ENCODE measurements around the gene PRPS2. TPM values are rescaled to one million over a fixed set of nuclear protein-coding genes. Genes with fewer than 3 reads are reported as not detected.

Gene PRPS2
- total RNA-seq, 4 donors from 2014 or later, result 24.3 to 67.5 (median 32.5) TPM

DNA sequence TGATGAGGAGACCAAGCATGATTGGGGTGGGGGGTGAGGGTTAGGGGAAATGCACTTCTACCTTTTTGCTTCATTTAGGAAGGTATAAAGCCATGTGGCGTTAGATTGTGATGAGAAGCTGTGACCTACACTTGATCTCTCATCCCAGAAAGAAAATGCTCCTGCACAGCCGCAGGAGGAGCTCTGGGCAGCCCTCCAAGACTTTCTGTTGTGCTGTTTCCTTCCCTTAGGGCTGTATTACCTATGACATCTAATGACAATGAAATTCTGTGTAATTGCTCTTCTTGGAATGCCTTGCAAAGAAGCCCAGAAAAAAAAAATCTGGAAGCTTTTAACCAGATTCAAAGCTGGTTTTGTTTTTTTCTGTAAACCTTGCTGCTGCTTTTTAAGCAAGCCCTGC, 13.4 kb downstream of the PRPS2 start:
- peak overlapping the region; percentile 37 to 54 (median 52) for H3K27ac ChIP-seq
- in situ Hi-C loops (cut with MboI; ENCODE audit: low pct_ligation_motif_present in 1 of 4, low pct_unique_long_range_greater_than_20kb in 1 of 4, low sequenced_read_pairs in 3 of 4), result loop anchor here in 2 of 4 donors (25.0 kb wide), 2 partner anchors 108 to 708 kb away; partner anchors contain the start of gene TLR8 (in 1 of the 2)
- no peaks in the 10 kb centered on the region for H3K36me3 ChIP-seq
- no peak overlapping the region for H3K4me3 ChIP-seq
- intact Hi-C loops (cut with DNase I; ENCODE audit: low total_unique reads), result no loop called here
- H3K27me3 ChIP-seq, result no peaks in the 10 kb centered on the region
- no peaks in the 10 kb centered on the region for H3K9me3 ChIP-seq
- peak; percentile 34 for DNase-seq
- TF ChIP-seq, protein P1, sequence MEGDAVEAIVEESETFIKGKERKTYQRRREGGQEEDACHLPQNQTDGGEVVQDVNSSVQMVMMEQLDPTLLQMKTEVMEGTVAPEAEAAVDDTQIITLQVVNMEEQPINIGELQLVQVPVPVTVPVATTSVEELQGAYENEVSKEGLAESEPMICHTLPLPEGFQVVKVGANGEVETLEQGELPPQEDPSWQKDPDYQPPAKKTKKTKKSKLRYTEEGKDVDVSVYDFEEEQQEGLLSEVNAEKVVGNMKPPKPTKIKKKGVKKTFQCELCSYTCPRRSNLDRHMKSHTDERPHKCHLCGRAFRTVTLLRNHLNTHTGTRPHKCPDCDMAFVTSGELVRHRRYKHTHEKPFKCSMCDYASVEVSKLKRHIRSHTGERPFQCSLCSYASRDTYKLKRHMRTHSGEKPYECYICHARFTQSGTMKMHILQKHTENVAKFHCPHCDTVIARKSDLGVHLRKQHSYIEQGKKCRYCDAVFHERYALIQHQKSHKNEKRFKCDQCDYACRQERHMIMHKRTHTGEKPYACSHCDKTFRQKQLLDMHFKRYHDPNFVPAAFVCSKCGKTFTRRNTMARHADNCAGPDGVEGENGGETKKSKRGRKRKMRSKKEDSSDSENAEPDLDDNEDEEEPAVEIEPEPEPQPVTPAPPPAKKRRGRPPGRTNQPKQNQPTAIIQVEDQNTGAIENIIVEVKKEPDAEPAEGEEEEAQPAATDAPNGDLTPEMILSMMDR (IDR thresholded peaks at IDR 0.05), result no peak
- TF ChIP-seq POLR2A (IDR thresholded peaks at IDR 0.05) (no peak), POLR2AphosphoS5 (IDR thresholded peaks at IDR 0.05) (no peak), EP300 (IDR thresholded peaks at IDR 0.05; ENCODE audit: low read depth) (no peak)
- 45 to 80% methylated on average over 2 of the region's 2 CpGs for WGBS, 2 donors (ENCODE audit: low coverage in 1 of 2)
- peaks cover 0 to 12% (median 2%) of the 10 kb centered on the region in 4 donors for H3K4me1 ChIP-seq

DNA sequence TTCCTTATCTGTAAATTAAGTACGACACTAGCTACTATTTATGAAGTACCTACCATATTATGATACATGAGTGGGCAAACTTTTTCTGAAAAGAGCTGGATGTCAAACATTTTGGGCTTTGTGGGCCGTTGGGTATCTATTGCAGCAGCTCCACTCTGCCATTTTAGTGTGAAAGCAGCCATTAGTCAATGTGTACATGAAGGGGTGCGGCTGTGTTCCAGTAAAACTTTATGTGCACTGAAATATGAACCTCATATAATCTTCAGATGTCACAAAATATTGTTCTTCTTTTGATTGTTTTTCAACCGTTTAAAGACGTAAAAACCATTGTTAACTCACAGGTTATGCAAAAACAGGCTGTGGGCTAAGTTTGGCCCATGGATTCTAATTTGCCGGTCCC, 14.1 kb downstream of the PRPS2 start:
- Histone ChIP-seq H3K27ac (peak overlapping the region; percentile 37 to 54 (median 52)), H3K4me3 (no peak overlapping the region), H3K4me1 (peaks cover 0 to 12% (median 2%) of the 10 kb centered on the region in 4 donors), H3K36me3 (no peaks in the 10 kb centered on the region), H3K27me3 (no peaks in the 10 kb centered on the region), H3K9me3 (no peaks in the 10 kb centered on the region)
- WGBS, 2 donors (ENCODE audit: low coverage in 1 of 2), result 60% methylated on average over 6 of the region's 6 CpGs; no CpG with 5 or more reads in 1 of the 2 donors
- intact Hi-C loops (cut with DNase I; ENCODE audit: low total_unique reads) (no loop called here), in situ Hi-C loops (cut with MboI; ENCODE audit: low pct_ligation_motif_present in 1 of 4, low pct_unique_long_range_greater_than_20kb in 1 of 4, low sequenced_read_pairs in 3 of 4) (loop anchor here in 2 of 4 donors (25.0 kb wide), 2 partner anchors 107 to 707 kb away; partner anchors contain the start of gene TLR8 (in 1 of the 2))
- peak; percentile 17 for DNase-seq
- no peak for TF ChIP-seq EP300 (IDR thresholded peaks at IDR 0.05; ENCODE audit: low read depth)
- TF ChIP-seq POLR2AphosphoS5 (IDR thresholded peaks at IDR 0.05), result no peak
- no peak for TF ChIP-seq POLR2A (IDR thresholded peaks at IDR 0.05)
- TF ChIP-seq, protein P1 (IDR thresholded peaks at IDR 0.05), result no peak

DNA sequence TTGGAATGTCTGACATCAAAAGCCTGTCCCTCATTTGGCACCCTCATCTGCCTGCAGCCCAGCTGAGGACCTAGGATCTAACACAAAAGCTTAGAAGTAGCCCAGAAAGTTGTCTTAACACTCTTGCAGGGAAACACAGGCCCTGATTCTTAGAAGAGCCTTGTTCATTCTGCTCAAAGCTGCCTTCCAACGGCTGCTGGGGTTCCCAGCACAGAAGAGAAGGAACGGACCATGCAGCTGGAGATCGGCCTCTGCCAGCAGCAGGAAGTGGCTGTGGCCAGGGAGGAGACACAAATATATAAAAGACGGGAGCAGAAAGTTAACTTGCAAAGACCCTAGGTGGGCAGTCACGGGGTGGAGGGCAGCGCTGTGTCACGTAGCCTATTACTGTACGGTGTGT, 20.4 kb downstream of the PRPS2 start:
- in situ Hi-C loops (cut with MboI; ENCODE audit: low pct_ligation_motif_present in 1 of 4, low pct_unique_long_range_greater_than_20kb in 1 of 4, low sequenced_read_pairs in 3 of 4), result loop anchor here in 2 of 4 donors (25.0 kb wide), 2 partner anchors 101 to 701 kb away; partner anchors contain the start of gene TLR8 (in 1 of the 2)
- intact Hi-C loops (cut with DNase I; ENCODE audit: low total_unique reads), result loop anchor here (10.0 kb wide), 1 partner anchor 83 kb away; no protein-coding TSS in a partner anchor
- 83% methylated on average over 8 of the region's 8 CpGs; no CpG with 5 or more reads in 1 of the 2 donors for WGBS, 2 donors (ENCODE audit: low coverage in 1 of 2)

DNA sequence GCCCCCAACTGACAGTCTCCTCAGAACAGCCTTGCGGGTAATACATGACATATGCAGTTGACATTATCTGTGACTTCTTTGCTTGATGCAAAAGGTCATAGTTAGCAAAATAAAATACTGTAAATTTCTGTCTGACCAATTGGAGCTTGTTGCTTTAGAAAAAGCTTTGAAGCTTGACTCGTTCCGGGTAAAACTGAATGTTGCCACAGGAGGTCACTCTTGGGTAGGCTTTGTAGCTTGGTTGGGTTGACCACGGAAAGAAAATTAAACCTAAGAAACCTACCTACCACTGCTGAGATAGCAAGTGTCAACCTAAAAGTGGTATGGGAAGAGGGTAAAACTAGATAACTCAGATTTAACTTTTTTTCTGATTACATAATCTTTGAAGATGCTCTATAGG, 23.2 kb downstream of the PRPS2 start:
- peak; percentile 41 for DNase-seq
- Histone ChIP-seq H3K4me3 (no peak overlapping the region), H3K4me1 (no peaks in the 10 kb centered on the region), H3K27me3 (no peaks in the 10 kb centered on the region), H3K27ac (no peak overlapping the region), H3K36me3 (no peaks in the 10 kb centered on the region), H3K9me3 (no peaks in the 10 kb centered on the region)
- in situ Hi-C loops (cut with MboI; ENCODE audit: low pct_ligation_motif_present in 1 of 4, low pct_unique_long_range_greater_than_20kb in 1 of 4, low sequenced_read_pairs in 3 of 4), result loop anchor here in 2 of 4 donors (25.0 kb wide), 2 partner anchors 98 to 698 kb away; partner anchors contain the start of gene TLR8 (in 1 of the 2)
- intact Hi-C loops (cut with DNase I; ENCODE audit: low total_unique reads), result loop anchor here (10.0 kb wide), 1 partner anchor 80 kb away; no protein-coding TSS in a partner anchor
- WGBS, 2 donors (ENCODE audit: low coverage in 1 of 2), result 5 to 17% methylated on average over 3 to 4 of the region's 4 CpGs
- TF ChIP-seq, protein P1 (IDR thresholded peaks at IDR 0.05), result peak; percentile 35 to 53 (median 38)
- TF ChIP-seq POLR2AphosphoS5 (IDR thresholded peaks at IDR 0.05) (no peak), POLR2A (IDR thresholded peaks at IDR 0.05) (no peak)

More for the DNA sequence above, 20.4 kb downstream of the PRPS2 start:
- no peaks in the 10 kb centered on the region for H3K36me3 ChIP-seq
- no peaks in the 10 kb centered on the region for H3K9me3 ChIP-seq
- H3K27me3 ChIP-seq, result no peaks in the 10 kb centered on the region
- no peaks in the 10 kb centered on the region for H3K4me1 ChIP-seq
- TF ChIP-seq, protein P1 (IDR thresholded peaks at IDR 0.05), result no peak
- no peak for TF ChIP-seq EP300 (IDR thresholded peaks at IDR 0.05; ENCODE audit: low read depth)
- TF ChIP-seq POLR2A (IDR thresholded peaks at IDR 0.05), result no peak
- TF ChIP-seq POLR2AphosphoS5 (IDR thresholded peaks at IDR 0.05), result no peak
- no peak for DNase-seq
- H3K27ac ChIP-seq, result no peak overlapping the region
- H3K4me3 ChIP-seq, result no peak overlapping the region

Data from transverse colon (tissue), 4 donors.